DMS53 treated with DMSO at 0.1 percent for 48 hours (cell line): ENCODE data around the gene C10orf67.
A peak's percentile ranks its signal among the peaks of the same experiment; 100 is the strongest.

Experiments
- DNase-seq: peaks from one replicate; lab custom pipeline; 2025; ENCODE audit not compliant: unreplicated experiment; lab: John Stamatoyannopoulos, UW

C10orf67 gene

GRCh38 chr10:23174074-23174976 lies 170.3 kb downstream of the C10orf67 start:
- DNase-seq: peak; percentile 68

GRCh38 chr10:23173214-23174073 lies 171.2 kb downstream of the C10orf67 start:
- peak; percentile 73 for DNase-seq

- no peak for DNase-seq
Observed at GRCh38 chr10:23172429-23173213, 172.0 kb downstream of the C10orf67 start.

- no peak for DNase-seq
Observed at GRCh38 chr10:23171232-23171876, 173.2 kb downstream of the C10orf67 start.

- DNase-seq: peak; percentile 86
Observed at GRCh38 chr10:23158370-23158769, 186.2 kb downstream of the C10orf67 start.

- peak; percentile 60 for DNase-seq
Observed at GRCh38 chr10:23157691-23158369, 186.8 kb downstream of the C10orf67 start.

GRCh38 chr10:23157239-23157681 lies 187.3 kb downstream of the C10orf67 start:
- no peak for DNase-seq

GRCh38 chr10:23156447-23157150 lies 188.0 kb downstream of the C10orf67 start:
- DNase-seq: no peak

GRCh38 chr10:23155169-23155568 lies 189.4 kb downstream of the C10orf67 start:
- DNase-seq: no peak
